Transverse colon (tissue), 3 donors: ENCODE data around the gene STAMBPL1.

ENCODE experiments used
- POLR2A ChIP-seq: fragments of 450-650 bp; IDR thresholded peaks from one replicate; pipeline ENCODE4 v1.6.1; 2016; ENCODE audit warnings: antibody characterized with exemption, mild to moderate bottlenecking, moderate library complexity
- POLR2AphosphoS5 ChIP-seq, 3 donors: sonication (generic); formaldehyde crosslinking; IDR thresholded peaks; one replicate each; pipeline ENCODE4 v1.6.1; 2016; ENCODE audit warnings: antibody characterized with exemption in 3 of 3

DNA sequence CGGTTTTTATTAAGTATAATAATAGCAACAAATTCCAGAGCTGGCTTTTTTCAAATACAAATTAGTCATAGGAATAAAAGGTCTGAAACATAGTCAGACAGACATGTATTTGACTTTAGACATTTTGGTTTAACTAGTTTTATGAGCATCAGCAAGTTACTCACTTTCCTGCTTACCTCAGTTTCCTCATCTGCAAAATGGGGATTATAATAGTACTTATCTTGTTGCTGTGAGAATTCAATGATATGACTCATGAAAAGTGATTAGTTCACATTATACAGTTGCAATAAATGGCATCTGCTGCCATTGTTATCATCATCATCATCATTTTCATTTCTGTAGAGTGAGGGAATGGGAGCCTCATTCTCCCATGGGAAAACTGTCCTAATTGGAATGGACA is 39.0 kb downstream of the STAMBPL1 start:
- TF ChIP-seq POLR2A (no peak), POLR2AphosphoS5 (IDR thresholded peaks at IDR 0.05) (no peak)
